ENCODE data around the gene CBLN1. TPM values are rescaled to one million over a fixed set of nuclear protein-coding genes. Genes with fewer than 3 reads are reported as not detected.

The CBLN1 gene
- total RNA-seq, 4 donors from 2014 or later = 0.83 to 2.4 TPM; not detected in 2

DNA sequence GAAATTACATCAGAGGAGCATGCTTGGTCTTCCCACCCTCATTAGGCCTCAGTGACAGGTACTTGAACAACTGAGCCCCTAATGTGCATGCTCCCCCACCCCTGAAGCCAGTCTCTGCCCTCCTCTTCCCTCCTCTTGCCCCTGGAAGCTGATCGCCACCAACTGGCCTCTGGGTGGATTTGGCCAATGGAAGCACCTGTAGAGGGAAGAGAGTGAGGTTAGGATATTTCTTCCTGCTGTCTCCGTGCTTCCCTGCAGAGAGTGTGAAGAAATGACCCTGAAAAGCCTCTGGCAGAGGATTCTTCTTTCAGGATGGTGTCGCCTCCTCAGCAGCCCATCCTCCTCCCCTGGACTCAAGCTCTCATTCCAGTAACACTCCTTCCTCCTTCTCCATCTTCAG, 5.9 kb upstream of the CBLN1 start:
- no peaks in the 10 kb centered on the region for H3K9me3 ChIP-seq
- no peak overlapping the region for H3K4me3 ChIP-seq
- DNase-seq = no peak
- no peak overlapping the region for H3K27ac ChIP-seq
- H3K27me3 ChIP-seq = peaks cover 0 to 41% of the 10 kb centered on the region in 2 donors
- intact Hi-C loops (cut with DNase I; ENCODE audit: low total_unique reads) = no loop called here
- H3K36me3 ChIP-seq = no peaks in the 10 kb centered on the region
- TF ChIP-seq, protein P1, sequence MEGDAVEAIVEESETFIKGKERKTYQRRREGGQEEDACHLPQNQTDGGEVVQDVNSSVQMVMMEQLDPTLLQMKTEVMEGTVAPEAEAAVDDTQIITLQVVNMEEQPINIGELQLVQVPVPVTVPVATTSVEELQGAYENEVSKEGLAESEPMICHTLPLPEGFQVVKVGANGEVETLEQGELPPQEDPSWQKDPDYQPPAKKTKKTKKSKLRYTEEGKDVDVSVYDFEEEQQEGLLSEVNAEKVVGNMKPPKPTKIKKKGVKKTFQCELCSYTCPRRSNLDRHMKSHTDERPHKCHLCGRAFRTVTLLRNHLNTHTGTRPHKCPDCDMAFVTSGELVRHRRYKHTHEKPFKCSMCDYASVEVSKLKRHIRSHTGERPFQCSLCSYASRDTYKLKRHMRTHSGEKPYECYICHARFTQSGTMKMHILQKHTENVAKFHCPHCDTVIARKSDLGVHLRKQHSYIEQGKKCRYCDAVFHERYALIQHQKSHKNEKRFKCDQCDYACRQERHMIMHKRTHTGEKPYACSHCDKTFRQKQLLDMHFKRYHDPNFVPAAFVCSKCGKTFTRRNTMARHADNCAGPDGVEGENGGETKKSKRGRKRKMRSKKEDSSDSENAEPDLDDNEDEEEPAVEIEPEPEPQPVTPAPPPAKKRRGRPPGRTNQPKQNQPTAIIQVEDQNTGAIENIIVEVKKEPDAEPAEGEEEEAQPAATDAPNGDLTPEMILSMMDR (IDR thresholded peaks at IDR 0.05) = no peak
- TF ChIP-seq POLR2A (IDR thresholded peaks at IDR 0.05) = no peak
- peaks cover 0 to 8% of the 10 kb centered on the region in 2 donors for H3K4me1 ChIP-seq

DNA sequence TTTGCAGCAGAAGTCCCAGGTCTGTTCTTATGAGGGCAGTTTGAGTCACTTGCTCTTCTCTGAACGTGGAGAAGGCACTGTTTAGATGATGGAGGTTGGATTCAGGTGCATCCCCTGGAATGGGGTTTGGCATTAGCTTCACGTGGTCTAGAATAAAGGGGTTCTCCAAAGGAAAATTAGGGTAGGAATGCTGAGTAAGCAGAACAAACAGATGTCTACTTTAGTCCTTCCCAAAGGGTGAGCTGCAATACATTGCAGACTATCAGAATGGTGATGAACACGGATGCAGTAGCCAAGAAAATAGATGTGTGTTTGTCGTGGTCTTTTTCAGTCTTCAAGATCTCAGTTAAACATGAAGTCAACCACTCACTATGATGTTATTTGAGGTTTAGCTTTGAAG, 3.3 kb upstream of the CBLN1 start:
- Histone ChIP-seq H3K9me3 (no peaks in the 10 kb centered on the region), H3K4me1 (peaks cover 0 to 19% of the 10 kb centered on the region in 2 donors), H3K27ac (no peak overlapping the region), H3K4me3 (no peak overlapping the region), H3K27me3 (peaks cover 0 to 54% of the 10 kb centered on the region in 2 donors), H3K36me3 (no peaks in the 10 kb centered on the region)
- intact Hi-C loops (cut with DNase I; ENCODE audit: low total_unique reads) = no loop called here
- no peak for DNase-seq
- no peak for TF ChIP-seq POLR2A (IDR thresholded peaks at IDR 0.05)
- TF ChIP-seq, protein P1 (IDR thresholded peaks at IDR 0.05) = no peak

- intact Hi-C loops (cut with DNase I; ENCODE audit: low total_unique reads) = no loop called here
- TF ChIP-seq POLR2A (IDR thresholded peaks at IDR 0.05) = no peak
- TF ChIP-seq, protein P1 (IDR thresholded peaks at IDR 0.05) = no peak
- peaks cover 0 to 19% of the 10 kb centered on the region in 2 donors for H3K4me1 ChIP-seq
Observed at GRCh38 chr16:49283376-49284049, 1.9 kb upstream of the CBLN1 start.

GRCh38 chr16:49282690-49283375, 1.2 kb upstream of the CBLN1 start:
- Histone ChIP-seq H3K9me3 (no peaks in the 10 kb centered on the region), H3K4me1 (peaks cover 0 to 19% of the 10 kb centered on the region in 2 donors), H3K27me3 (peaks cover 2 to 67% of the 10 kb centered on the region in 2 donors), H3K4me3 (no peak overlapping the region), H3K36me3 (no peaks in the 10 kb centered on the region), H3K27ac (no peak overlapping the region)
- intact Hi-C loops (cut with DNase I; ENCODE audit: low total_unique reads) = no loop called here
- DNase-seq = no peak
- no peak for TF ChIP-seq POLR2A (IDR thresholded peaks at IDR 0.05)
- TF ChIP-seq, protein P1 (IDR thresholded peaks at IDR 0.05) = no peak

More at GRCh38 chr16:49283376-49284049, 1.9 kb upstream of the CBLN1 start:
- no peak overlapping the region for H3K27ac ChIP-seq
- H3K9me3 ChIP-seq = no peaks in the 10 kb centered on the region
- H3K4me3 ChIP-seq = no peak overlapping the region
- H3K36me3 ChIP-seq = no peaks in the 10 kb centered on the region
- H3K27me3 ChIP-seq = peaks cover 0 to 60% of the 10 kb centered on the region in 2 donors
- no peak for DNase-seq

Data from uterus (tissue), 4 donors.